Measurements from ENCODE around the gene TMEM44.

DNA sequence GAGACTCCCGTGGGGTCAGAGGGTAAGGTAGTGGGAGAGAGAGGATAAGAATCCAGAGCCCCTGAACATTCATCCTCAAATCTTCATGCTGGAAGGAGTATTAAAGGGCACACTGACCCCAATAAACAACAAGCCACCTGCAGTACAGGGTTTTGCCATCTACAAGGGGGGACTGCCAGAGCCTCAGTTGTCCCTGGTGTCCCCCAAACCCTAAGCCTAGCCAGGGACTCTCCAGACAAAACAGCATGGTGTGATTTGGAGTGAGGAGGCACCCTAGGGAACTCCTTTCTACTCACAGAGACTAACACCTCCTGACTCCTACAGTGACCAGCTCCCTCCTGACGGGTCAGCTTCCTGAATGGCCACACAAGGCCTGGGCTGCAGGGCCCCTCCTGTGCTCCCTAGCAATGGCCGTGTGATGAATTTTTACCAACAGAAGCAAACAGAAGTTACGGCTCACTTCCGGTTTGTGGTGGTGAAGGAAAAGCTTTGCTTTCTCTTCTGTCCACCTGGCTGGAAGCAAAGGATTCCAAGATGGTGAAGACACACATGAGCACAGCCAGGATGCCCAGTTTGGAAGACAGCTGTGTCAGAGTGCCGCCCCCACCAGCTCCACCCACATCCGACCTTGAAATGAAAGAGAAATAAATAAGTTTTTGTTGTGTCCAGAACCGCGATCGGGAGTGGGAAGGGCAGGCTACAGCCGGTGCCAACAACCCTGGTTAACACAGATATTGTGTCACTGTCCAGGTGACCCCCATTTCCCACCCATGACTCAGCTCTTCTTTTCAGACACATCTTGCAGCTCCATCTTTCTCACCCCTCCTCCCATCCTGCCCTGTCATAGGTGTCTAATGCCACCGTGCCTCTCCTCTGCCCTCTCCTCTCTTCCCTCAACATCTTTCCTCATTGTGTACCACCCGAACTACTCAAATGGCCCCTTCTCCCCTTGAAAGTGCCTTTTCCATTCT is 76.8 kb downstream of the TMEM44 start:
- TF ChIP-seq POLR2A (IDR thresholded peaks at IDR 0.05), result no peak
- TF ChIP-seq, protein P1, sequence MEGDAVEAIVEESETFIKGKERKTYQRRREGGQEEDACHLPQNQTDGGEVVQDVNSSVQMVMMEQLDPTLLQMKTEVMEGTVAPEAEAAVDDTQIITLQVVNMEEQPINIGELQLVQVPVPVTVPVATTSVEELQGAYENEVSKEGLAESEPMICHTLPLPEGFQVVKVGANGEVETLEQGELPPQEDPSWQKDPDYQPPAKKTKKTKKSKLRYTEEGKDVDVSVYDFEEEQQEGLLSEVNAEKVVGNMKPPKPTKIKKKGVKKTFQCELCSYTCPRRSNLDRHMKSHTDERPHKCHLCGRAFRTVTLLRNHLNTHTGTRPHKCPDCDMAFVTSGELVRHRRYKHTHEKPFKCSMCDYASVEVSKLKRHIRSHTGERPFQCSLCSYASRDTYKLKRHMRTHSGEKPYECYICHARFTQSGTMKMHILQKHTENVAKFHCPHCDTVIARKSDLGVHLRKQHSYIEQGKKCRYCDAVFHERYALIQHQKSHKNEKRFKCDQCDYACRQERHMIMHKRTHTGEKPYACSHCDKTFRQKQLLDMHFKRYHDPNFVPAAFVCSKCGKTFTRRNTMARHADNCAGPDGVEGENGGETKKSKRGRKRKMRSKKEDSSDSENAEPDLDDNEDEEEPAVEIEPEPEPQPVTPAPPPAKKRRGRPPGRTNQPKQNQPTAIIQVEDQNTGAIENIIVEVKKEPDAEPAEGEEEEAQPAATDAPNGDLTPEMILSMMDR (IDR thresholded peaks at IDR 0.05), result no peak
